Measurements from ENCODE around the gene WDR90.

Gene WDR90

GRCh38 chr16:676913-677312, 27.7 kb downstream of the WDR90 start:
- DNase-seq (ENCODE audit: low read depth): no peak

GRCh38 chr16:677316-678190, 28.4 kb downstream of the WDR90 start:
- DNase-seq (ENCODE audit: low read depth): no peak

GRCh38 chr16:678209-678857, 29.2 kb downstream of the WDR90 start:
- DNase-seq (ENCODE audit: low read depth): no peak

GRCh38 chr16:678858-679813, 30.0 kb downstream of the WDR90 start:
- no peak for DNase-seq (ENCODE audit: low read depth)

DNA sequence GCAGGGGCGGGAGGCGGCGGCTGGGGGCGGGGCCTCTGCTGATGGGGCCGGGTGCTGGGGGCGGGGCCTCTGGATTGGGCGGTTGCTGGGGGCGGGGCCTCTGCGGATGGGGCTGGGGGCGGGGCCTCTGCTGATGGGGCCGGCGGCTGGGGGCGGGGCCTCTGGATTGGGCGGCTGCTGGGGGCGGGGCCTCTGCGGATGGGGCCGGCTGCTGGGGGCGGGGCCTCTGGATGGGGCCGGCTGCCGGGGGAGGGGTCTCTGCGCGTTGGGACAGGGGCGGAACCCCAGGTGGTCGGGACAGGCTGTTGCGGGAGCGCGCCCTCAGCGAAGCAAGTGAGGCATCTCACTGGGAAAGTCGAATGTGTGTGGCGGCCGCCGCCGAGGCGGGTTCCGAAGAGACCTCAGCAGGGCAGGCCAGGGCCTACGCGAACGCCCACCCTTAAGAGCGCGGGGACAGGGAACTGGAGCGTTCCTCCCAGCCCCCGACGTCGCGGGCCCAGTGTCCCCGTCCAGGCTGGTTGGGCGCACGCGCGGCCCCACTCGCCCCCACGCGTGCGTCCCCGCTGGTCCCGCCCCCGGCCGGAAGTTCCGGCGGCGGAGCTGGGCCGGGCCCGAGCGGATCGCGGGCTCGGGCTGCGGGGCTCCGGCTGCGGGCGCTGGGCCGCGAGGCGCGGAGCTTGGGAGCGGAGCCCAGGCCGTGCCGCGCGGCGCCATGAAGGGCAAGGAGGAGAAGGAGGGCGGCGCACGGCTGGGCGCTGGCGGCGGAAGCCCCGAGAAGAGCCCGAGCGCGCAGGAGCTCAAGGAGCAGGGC, 30.9 kb downstream of the WDR90 start, which contains the start of gene STUB1:
TSS of gene STUB1 (plus strand) at position 597 of the 811 bp plus-strand sequence. CDS start at position 713, 116 bp downstream.
- peak; percentile 83 for DNase-seq (ENCODE audit: low read depth)

GRCh38 chr16:680625-680945, 31.4 kb downstream of the WDR90 start:
- DNase-seq (ENCODE audit: low read depth): no peak

DNA sequence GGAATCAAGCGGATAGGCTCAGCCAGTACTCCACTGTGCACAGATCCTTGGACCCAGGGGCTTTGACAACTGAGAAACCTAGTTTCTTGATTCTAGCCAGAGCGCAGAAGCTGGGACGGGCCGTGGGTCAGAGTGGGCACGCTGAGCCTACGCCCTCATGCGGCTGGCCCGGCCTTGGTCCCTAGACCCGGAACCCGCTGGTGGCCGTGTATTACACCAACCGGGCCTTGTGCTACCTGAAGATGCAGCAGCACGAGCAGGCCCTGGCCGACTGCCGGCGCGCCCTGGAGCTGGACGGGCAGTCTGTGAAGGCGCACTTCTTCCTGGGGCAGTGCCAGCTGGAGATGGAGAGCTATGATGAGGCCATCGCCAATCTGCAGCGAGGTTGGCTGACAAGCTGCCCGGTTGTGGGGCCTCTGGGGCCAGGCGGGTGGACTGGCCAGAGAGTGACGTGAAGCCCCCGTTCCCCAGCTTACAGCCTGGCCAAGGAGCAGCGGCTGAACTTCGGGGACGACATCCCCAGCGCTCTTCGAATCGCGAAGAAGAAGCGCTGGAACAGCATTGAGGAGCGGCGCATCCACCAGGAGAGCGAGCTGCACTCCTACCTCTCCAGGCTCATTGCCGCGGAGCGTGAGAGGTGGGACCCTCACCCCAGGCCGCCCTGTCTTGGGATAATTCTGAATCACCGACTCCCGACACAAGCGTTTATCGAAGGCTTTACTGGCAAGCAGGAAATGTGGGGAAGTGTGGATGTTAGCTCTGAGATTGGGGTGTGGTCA, 32.0 kb downstream of the WDR90 start:
- DNase-seq (ENCODE audit: low read depth): no peak

- DNase-seq (ENCODE audit: low read depth): no peak
Measured at GRCh38 chr16:681746-682427, 32.7 kb downstream of the WDR90 start.

DNA sequence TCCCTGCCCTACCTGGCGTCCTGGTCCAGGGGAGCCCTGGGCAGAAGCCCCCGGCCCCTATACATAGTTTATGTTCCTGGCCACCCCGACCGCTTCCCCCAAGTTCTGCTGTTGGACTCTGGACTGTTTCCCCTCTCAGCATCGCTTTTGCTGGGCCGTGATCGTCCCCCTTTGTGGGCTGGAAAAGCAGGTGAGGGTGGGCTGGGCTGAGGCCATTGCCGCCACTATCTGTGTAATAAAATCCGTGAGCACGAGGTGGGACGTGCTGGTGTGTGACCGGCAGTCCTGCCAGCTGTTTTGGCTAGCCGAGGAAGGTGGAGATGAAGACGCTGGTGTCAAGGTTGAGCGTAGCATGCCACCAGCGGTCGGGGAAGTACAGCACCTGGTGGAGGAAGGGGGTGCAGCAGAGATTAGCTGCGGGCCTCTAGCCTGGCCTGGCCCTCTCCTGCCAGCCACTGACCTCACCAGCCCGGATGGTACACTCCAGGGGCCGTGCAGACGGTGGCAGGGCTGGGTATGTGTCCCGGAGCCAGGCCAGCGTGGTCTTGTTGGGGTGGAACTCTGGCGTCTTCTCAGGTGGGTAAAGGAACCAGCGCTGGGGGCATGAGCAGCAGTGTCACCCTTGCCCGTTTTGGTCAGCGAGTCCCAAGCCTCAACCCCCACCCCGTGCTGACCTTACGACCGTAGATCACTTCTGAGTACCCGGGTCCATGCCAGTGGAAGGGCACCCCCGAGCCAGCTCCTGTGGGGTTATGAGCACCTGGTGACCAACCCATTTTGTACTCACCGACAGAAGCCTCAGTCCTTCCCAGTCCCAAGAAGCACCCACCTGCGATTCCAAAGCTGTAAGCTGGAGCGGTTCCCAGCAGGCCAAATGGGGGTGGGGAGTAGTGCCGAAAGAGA, 33.6 kb downstream of the WDR90 start:
- DNase-seq (ENCODE audit: low read depth): no peak

DNA sequence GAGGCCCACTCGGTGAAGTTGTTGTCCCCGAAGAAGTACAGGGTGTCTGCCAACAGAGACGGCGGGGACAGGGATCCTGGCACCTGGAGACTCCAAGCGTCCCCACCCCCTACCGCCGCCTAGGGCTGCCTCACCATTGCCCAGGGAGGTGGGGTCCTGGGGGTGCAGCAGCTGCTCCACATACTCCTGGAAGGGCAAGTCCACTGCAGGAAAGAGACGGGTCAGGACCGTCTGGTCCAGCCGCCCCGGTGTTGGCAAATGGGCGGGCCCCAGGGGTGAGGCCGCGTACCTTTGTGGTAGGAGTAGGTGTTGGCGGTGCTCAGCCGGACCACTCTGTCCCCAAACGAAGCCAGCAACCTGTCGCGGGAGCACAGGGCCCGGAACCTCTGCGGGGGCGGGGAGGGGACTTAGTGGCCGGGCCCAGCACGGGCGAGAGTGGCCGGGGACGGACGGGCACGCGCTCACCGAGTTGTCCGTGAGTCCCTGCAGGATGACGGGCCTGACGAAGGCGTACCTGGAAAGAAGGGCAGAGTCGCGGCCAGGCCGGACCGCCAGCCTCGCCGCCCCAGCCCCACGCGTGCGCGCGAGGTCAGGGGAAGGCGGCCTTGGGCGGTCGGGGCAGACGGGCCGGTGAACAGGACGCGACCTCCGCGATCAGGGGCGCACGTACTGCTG, 34.4 kb downstream of the WDR90 start:
- DNase-seq (ENCODE audit: low read depth): no peak

GRCh38 chr16:684071-684794, 35.1 kb downstream of the WDR90 start, which contains the start of gene JMJD8:
Gene JMJD8 (minus strand): TSS chr16:684334. CDS start chr16:684319, 15 bp downstream.
- DNase-seq (ENCODE audit: low read depth): peak; percentile 95

GRCh38 chr16:684961-685696, 36.0 kb downstream of the WDR90 start:
- no peak for DNase-seq (ENCODE audit: low read depth)

GRCh38 chr16:685967-686366, 36.8 kb downstream of the WDR90 start:
- DNase-seq (ENCODE audit: low read depth): no peak

GRCh38 chr16:686459-687260, 37.5 kb downstream of the WDR90 start:
- no peak for DNase-seq (ENCODE audit: low read depth)

GRCh38 chr16:687499-687898, 38.3 kb downstream of the WDR90 start:
- DNase-seq (ENCODE audit: low read depth): no peak
